Retinal pigment epithelial cell (primary cell): Measurements from ENCODE around the gene NDUFB11.

Experiments used
- DNase-seq: peaks from one replicate; pipeline ENCODE4 v3.0.0-alpha.2; 2010; ENCODE audit warnings: low read depth
- H3K4me3 ChIP-seq: 2 replicates; pipeline ENCODE4 v1.5.1; 2011; ENCODE audit warnings: mild to moderate bottlenecking, low read length, control low read depth, moderate library complexity
- CTCF ChIP-seq: conservative IDR thresholded peaks from 2 replicates; pipeline ENCODE4 v1.5.1; 2011; ENCODE audit warnings: low read depth, low read length, control low read depth, inconsistent platforms

Gene NDUFB11

GRCh38 chrX:47158781-47159180, 14.3 kb upstream of the NDUFB11 start:
- no peak for TF ChIP-seq CTCF
- no peak for DNase-seq
- H3K4me3 ChIP-seq, result no peak overlapping the region

- H3K4me3 ChIP-seq, result no peak overlapping the region
- DNase-seq, result no peak
- peak; percentile 6 for TF ChIP-seq CTCF
Measured at GRCh38 chrX:47158131-47158530, 13.6 kb upstream of the NDUFB11 start.

GRCh38 chrX:47156611-47157520, 12.4 kb upstream of the NDUFB11 start:
- TF ChIP-seq CTCF, result no peak
- DNase-seq, result no peak
- no peak overlapping the region for H3K4me3 ChIP-seq

GRCh38 chrX:47151435-47151834, 6.9 kb upstream of the NDUFB11 start:
- no peak for TF ChIP-seq CTCF
- no peak overlapping the region for H3K4me3 ChIP-seq
- no peak for DNase-seq

- DNase-seq, result no peak
- TF ChIP-seq CTCF, result no peak
- H3K4me3 ChIP-seq, result no peak overlapping the region
Measured at GRCh38 chrX:47148946-47149345, 4.4 kb upstream of the NDUFB11 start.

GRCh38 chrX:47146936-47147859, 2.7 kb upstream of the NDUFB11 start:
- TF ChIP-seq CTCF, result no peak
- no peak for DNase-seq
- H3K4me3 ChIP-seq, result no peak overlapping the region
